ENCODE results near the gene SCAND1.
A peak's percentile ranks its signal among the peaks of the same experiment; 100 is the strongest.

The SCAND1 gene

GRCh38 chr20:35934050-35934449 is 20.3 kb downstream of the SCAND1 start:
- Histone ChIP-seq H3K36me3 (ENCODE audit: insufficient read depth, low read length) (peaks cover 47% of the 10 kb centered on the region), H3K27ac (ENCODE audit: low read depth, low read length) (peak overlapping the region; percentile 87; the same call in 1 of the 2 replicates), H3K9ac (ENCODE audit: low read depth, low read length) (peak overlapping the region; percentile 51), H3K9me3 (ENCODE audit: insufficient read depth, low read depth, low read length) (no peaks in the 10 kb centered on the region), H3K27me3 (ENCODE audit: insufficient read depth, low read length) (no peaks in the 10 kb centered on the region), H3K4me1 (ENCODE audit: insufficient read depth, low read length) (peaks cover 15% of the 10 kb centered on the region), H3K4me3 (ENCODE audit: low read length) (no peak overlapping the region)
- WGBS = 70% methylated on average over 3 of the region's 4 CpGs

GRCh38 chr20:35929301-35929700 is 25.0 kb downstream of the SCAND1 start:
- WGBS = 93% methylated on average over 2 of the region's 2 CpGs

GRCh38 chr20:35920523-35920922 is 33.8 kb downstream of the SCAND1 start:
- 92% methylated on average over 1 of the region's 3 CpGs for WGBS
- Histone ChIP-seq H3K4me1 (ENCODE audit: insufficient read depth, low read length) (no peaks in the 10 kb centered on the region), H3K4me3 (ENCODE audit: low read length) (no peak overlapping the region), H3K9ac (ENCODE audit: low read depth, low read length) (no peak overlapping the region), H3K9me3 (ENCODE audit: insufficient read depth, low read depth, low read length) (no peaks in the 10 kb centered on the region), H3K27me3 (ENCODE audit: insufficient read depth, low read length) (no peaks in the 10 kb centered on the region), H3K36me3 (ENCODE audit: insufficient read depth, low read length) (peaks cover 62% of the 10 kb centered on the region), H3K27ac (ENCODE audit: low read depth, low read length) (no peak overlapping the region)

More at GRCh38 chr20:35929301-35929700, 25.0 kb downstream of the SCAND1 start:
- no peak overlapping the region for H3K27ac ChIP-seq (ENCODE audit: low read depth, low read length)
- no peak overlapping the region for H3K4me3 ChIP-seq (ENCODE audit: low read length)
- peaks cover 8% of the 10 kb centered on the region for H3K4me1 ChIP-seq (ENCODE audit: insufficient read depth, low read length)
- no peaks in the 10 kb centered on the region for H3K27me3 ChIP-seq (ENCODE audit: insufficient read depth, low read length)
- H3K9ac ChIP-seq (ENCODE audit: low read depth, low read length) = no peak overlapping the region
- H3K9me3 ChIP-seq (ENCODE audit: insufficient read depth, low read depth, low read length) = no peaks in the 10 kb centered on the region
- H3K36me3 ChIP-seq (ENCODE audit: insufficient read depth, low read length) = peaks cover 52% of the 10 kb centered on the region

GRCh38 chr20:35918021-35918420 is 36.3 kb downstream of the SCAND1 start:
- peaks cover 72% of the 10 kb centered on the region for H3K36me3 ChIP-seq (ENCODE audit: insufficient read depth, low read length)
- no peaks in the 10 kb centered on the region for H3K9me3 ChIP-seq (ENCODE audit: insufficient read depth, low read depth, low read length)
- H3K27ac ChIP-seq (ENCODE audit: low read depth, low read length) = no peak overlapping the region
- H3K4me3 ChIP-seq (ENCODE audit: low read length) = no peak overlapping the region
- H3K9ac ChIP-seq (ENCODE audit: low read depth, low read length) = no peak overlapping the region
- no peaks in the 10 kb centered on the region for H3K4me1 ChIP-seq (ENCODE audit: insufficient read depth, low read length)
- 90% methylated on average over 1 of the region's 1 CpG for WGBS
- H3K27me3 ChIP-seq (ENCODE audit: insufficient read depth, low read length) = no peaks in the 10 kb centered on the region

GRCh38 chr20:35917077-35917476 is 37.2 kb downstream of the SCAND1 start:
- Histone ChIP-seq H3K36me3 (ENCODE audit: insufficient read depth, low read length) (peaks cover 75% of the 10 kb centered on the region), H3K27ac (ENCODE audit: low read depth, low read length) (no peak overlapping the region), H3K9me3 (ENCODE audit: insufficient read depth, low read depth, low read length) (no peaks in the 10 kb centered on the region), H3K9ac (ENCODE audit: low read depth, low read length) (no peak overlapping the region), H3K27me3 (ENCODE audit: insufficient read depth, low read length) (no peaks in the 10 kb centered on the region), H3K4me1 (ENCODE audit: insufficient read depth, low read length) (no peaks in the 10 kb centered on the region), H3K4me3 (ENCODE audit: low read length) (no peak overlapping the region)
- WGBS = 91% methylated on average over 3 of the region's 3 CpGs

- H3K4me1 ChIP-seq (ENCODE audit: insufficient read depth, low read length) = peaks cover 7% of the 10 kb centered on the region; the same call in 1 of the 2 replicates
- H3K27ac ChIP-seq (ENCODE audit: low read depth, low read length) = no peak overlapping the region
- no peaks in the 10 kb centered on the region for H3K9me3 ChIP-seq (ENCODE audit: insufficient read depth, low read depth, low read length)
- no peak overlapping the region for H3K9ac ChIP-seq (ENCODE audit: low read depth, low read length)
- peaks cover 52% of the 10 kb centered on the region for H3K36me3 ChIP-seq (ENCODE audit: insufficient read depth, low read length)
- H3K27me3 ChIP-seq (ENCODE audit: insufficient read depth, low read length) = no peaks in the 10 kb centered on the region
- H3K4me3 ChIP-seq (ENCODE audit: low read length) = no peak overlapping the region
- 94% methylated on average over 4 of the region's 4 CpGs for WGBS
Observed at GRCh38 chr20:35912881-35913280, 41.4 kb downstream of the SCAND1 start.

- peaks cover 39% of the 10 kb centered on the region for H3K36me3 ChIP-seq (ENCODE audit: insufficient read depth, low read length)
- H3K4me1 ChIP-seq (ENCODE audit: insufficient read depth, low read length) = peaks cover 7% of the 10 kb centered on the region; the same call in 1 of the 2 replicates
- H3K9ac ChIP-seq (ENCODE audit: low read depth, low read length) = no peak overlapping the region
- no peak overlapping the region for H3K4me3 ChIP-seq (ENCODE audit: low read length)
- WGBS = 100% methylated on average over 2 of the region's 3 CpGs
- H3K9me3 ChIP-seq (ENCODE audit: insufficient read depth, low read depth, low read length) = no peaks in the 10 kb centered on the region
- no peaks in the 10 kb centered on the region for H3K27me3 ChIP-seq (ENCODE audit: insufficient read depth, low read length)
- H3K27ac ChIP-seq (ENCODE audit: low read depth, low read length) = no peak overlapping the region
Observed at GRCh38 chr20:35910254-35910653, 44.0 kb downstream of the SCAND1 start.

GRCh38 chr20:35909796-35910195 is 44.5 kb downstream of the SCAND1 start:
- 95% methylated on average over 1 of the region's 1 CpG for WGBS
- H3K9ac ChIP-seq (ENCODE audit: low read depth, low read length) = no peak overlapping the region
- H3K9me3 ChIP-seq (ENCODE audit: insufficient read depth, low read depth, low read length) = no peaks in the 10 kb centered on the region
- H3K27me3 ChIP-seq (ENCODE audit: insufficient read depth, low read length) = no peaks in the 10 kb centered on the region
- no peak overlapping the region for H3K4me3 ChIP-seq (ENCODE audit: low read length)
- no peak overlapping the region for H3K27ac ChIP-seq (ENCODE audit: low read depth, low read length)
- peaks cover 7% of the 10 kb centered on the region; the same call in 1 of the 2 replicates for H3K4me1 ChIP-seq (ENCODE audit: insufficient read depth, low read length)
- peaks cover 39% of the 10 kb centered on the region for H3K36me3 ChIP-seq (ENCODE audit: insufficient read depth, low read length)

GRCh38 chr20:35909176-35909575 is 45.1 kb downstream of the SCAND1 start:
- H3K27me3 ChIP-seq (ENCODE audit: insufficient read depth, low read length) = no peaks in the 10 kb centered on the region
- H3K9ac ChIP-seq (ENCODE audit: low read depth, low read length) = no peak overlapping the region
- peaks cover 34% of the 10 kb centered on the region for H3K36me3 ChIP-seq (ENCODE audit: insufficient read depth, low read length)
- H3K4me1 ChIP-seq (ENCODE audit: insufficient read depth, low read length) = peaks cover 7% of the 10 kb centered on the region; the same call in 1 of the 2 replicates
- H3K27ac ChIP-seq (ENCODE audit: low read depth, low read length) = no peak overlapping the region
- WGBS = 91% methylated on average over 1 of the region's 1 CpG
- H3K4me3 ChIP-seq (ENCODE audit: low read length) = no peak overlapping the region
- no peaks in the 10 kb centered on the region for H3K9me3 ChIP-seq (ENCODE audit: insufficient read depth, low read depth, low read length)

- Histone ChIP-seq H3K27me3 (ENCODE audit: insufficient read depth, low read length) (no peaks in the 10 kb centered on the region), H3K9ac (ENCODE audit: low read depth, low read length) (no peak overlapping the region), H3K9me3 (ENCODE audit: insufficient read depth, low read depth, low read length) (no peaks in the 10 kb centered on the region), H3K27ac (ENCODE audit: low read depth, low read length) (no peak overlapping the region), H3K4me3 (ENCODE audit: low read length) (no peak overlapping the region), H3K36me3 (ENCODE audit: insufficient read depth, low read length) (peaks cover 31% of the 10 kb centered on the region), H3K4me1 (ENCODE audit: insufficient read depth, low read length) (peaks cover 7% of the 10 kb centered on the region; the same call in 1 of the 2 replicates)
Observed at GRCh38 chr20:35908007-35908406, 46.3 kb downstream of the SCAND1 start.

- Histone ChIP-seq H3K4me3 (ENCODE audit: low read length) (no peak overlapping the region), H3K36me3 (ENCODE audit: insufficient read depth, low read length) (peaks cover 33% of the 10 kb centered on the region), H3K4me1 (ENCODE audit: insufficient read depth, low read length) (peaks cover 7% of the 10 kb centered on the region; the same call in 1 of the 2 replicates), H3K9me3 (ENCODE audit: insufficient read depth, low read depth, low read length) (no peaks in the 10 kb centered on the region), H3K27ac (ENCODE audit: low read depth, low read length) (no peak overlapping the region; the same call in 1 of the 2 replicates), H3K9ac (ENCODE audit: low read depth, low read length) (no peak overlapping the region), H3K27me3 (ENCODE audit: insufficient read depth, low read length) (no peaks in the 10 kb centered on the region)
- 94% methylated on average over 7 of the region's 7 CpGs for WGBS
Observed at GRCh38 chr20:35907017-35907701, 47.1 kb downstream of the SCAND1 start.

Data from HUES64 (cell line).